Neural cell (in vitro differentiated cells): Measurements from ENCODE around the gene SLC38A1. TPM values are rescaled to one million over a fixed set of nuclear protein-coding genes. Genes with fewer than 3 reads are reported as not detected.

Experiments used
- H2AFZ ChIP-seq: fragments of 200-600, 300-800 bp; sonication (generic), shearing (Covaris generic); 2 replicates; pipeline ENCODE4 v1.6.0; 2014; ENCODE audit warnings: low read depth, mild to moderate bottlenecking, antibody characterized with exemption, low read length, moderate library complexity
- H3F3A ChIP-seq: fragments of 200-600 bp; shearing (Covaris generic); 2 replicates; pipeline ENCODE4 v1.6.1; 2016; ENCODE audit warnings: mild to moderate bottlenecking, moderate library complexity, mixed read lengths, antibody characterized with exemption, low read length; ENCODE audit not compliant: insufficient read depth, poor library complexity, severe bottlenecking
- H3K27ac ChIP-seq: fragments of 200-600, 300-800 bp; sonication (generic), shearing (Covaris generic); 2 replicates; pipeline ENCODE4 v1.5.1; 2014; ENCODE audit warnings: mild to moderate bottlenecking, low read length, moderate library complexity
- H3K27me3 ChIP-seq: fragments of 300-800, 200-600 bp; sonication (generic), shearing (Covaris generic); 2 replicates; pipeline ENCODE4 v1.6.0; 2014; ENCODE audit warnings: mild to moderate bottlenecking, low read depth, low read length, moderate library complexity; ENCODE audit not compliant: insufficient read depth
- H3K36me3 ChIP-seq: fragments of 300-800, 200-600 bp; sonication (generic), shearing (Covaris generic); 2 replicates; pipeline ENCODE4 v1.5.1; 2014; ENCODE audit warnings: mild to moderate bottlenecking, antibody characterized with exemption, low read length, moderate library complexity; ENCODE audit not compliant: insufficient read depth
- H3K4me2 ChIP-seq: fragments of 300-800, 200-600 bp; sonication (generic), shearing (Covaris generic); 2 replicates; pipeline ENCODE4 v1.6.0; 2014; ENCODE audit warnings: mild to moderate bottlenecking, low read length
- H3K4me3 ChIP-seq: fragments of 300-800, 200-600 bp; sonication (generic), shearing (Covaris generic); 2 replicates; pipeline ENCODE4 v1.5.1; 2014; ENCODE audit warnings: mild to moderate bottlenecking, low read length, moderate library complexity
- H3K79me2 ChIP-seq: fragments of 200-600 bp; shearing (Covaris generic); replicated peaks from 2 replicates; pipeline ENCODE4 v1.6.0; 2014; ENCODE audit warnings: mild to moderate bottlenecking, low read length, moderate library complexity; ENCODE audit not compliant: insufficient read depth
- H3K9ac ChIP-seq: fragments of 300-800, 200-600 bp; sonication (generic), shearing (Covaris generic); 2 replicates; pipeline ENCODE4 v1.6.1; 2016; ENCODE audit warnings: mild to moderate bottlenecking, low read length, mixed read lengths
- H3K9me2 ChIP-seq: fragments of 200-600 bp; shearing (Covaris generic); 2 replicates; pipeline ENCODE4 v1.6.1; 2016; ENCODE audit warnings: mild to moderate bottlenecking, low read length, mixed read lengths; ENCODE audit not compliant: insufficient read depth
- H3K9me3 ChIP-seq: fragments of 200-600, 300-800 bp; sonication (generic), shearing (Covaris generic); 2 replicates; pipeline ENCODE4 v1.6.1; 2016; ENCODE audit warnings: mild to moderate bottlenecking, mixed run types, low read length, moderate library complexity, mixed read lengths
- H4K20me1 ChIP-seq: fragments of 200-600 bp; shearing (Covaris generic); 2 replicates; pipeline ENCODE4 v1.6.1; 2016; ENCODE audit warnings: mild to moderate bottlenecking, mixed run types; ENCODE audit not compliant: insufficient read depth
- CTCF ChIP-seq: fragments of 450-650 bp; IDR thresholded peaks from 2 replicates; pipeline ENCODE4 v1.5.1; 2014; ENCODE audit warnings: antibody characterized with exemption, mild to moderate bottlenecking, moderate library complexity; ENCODE audit not compliant: poor library complexity, severe bottlenecking
- EP300 ChIP-seq: fragments of 450-650 bp; conservative IDR thresholded peaks from 2 replicates; pipeline ENCODE4 v1.6.1; 2014; ENCODE audit warnings: antibody characterized with exemption, mild to moderate bottlenecking, moderate library complexity; ENCODE audit not compliant: poor library complexity, severe bottlenecking
- EZH2 ChIP-seq: fragments of 200-600, 300-800 bp; shearing (Covaris generic), sonication (generic); IDR thresholded peaks from 2 replicates; pipeline ENCODE4 v1.6.1; 2014; ENCODE audit warnings: antibody characterized with exemption, low read length, borderline replicate concordance, mild to moderate bottlenecking; ENCODE audit not compliant: insufficient read depth, poor library complexity, severe bottlenecking
- MXI1 ChIP-seq: fragments of 450-650 bp; conservative IDR thresholded peaks from 2 replicates; pipeline ENCODE4 v1.6.1; 2014; ENCODE audit warnings: antibody characterized with exemption, mild to moderate bottlenecking; ENCODE audit not compliant: poor library complexity, severe bottlenecking
- POLR2AphosphoS5 ChIP-seq: IDR thresholded peaks from 2 replicates; pipeline ENCODE4 v1.6.1; 2012
- RAD21 ChIP-seq: fragments of 450-650 bp; conservative IDR thresholded peaks from 2 replicates; pipeline ENCODE4 v1.6.1; 2014; ENCODE audit warnings: antibody characterized with exemption, mild to moderate bottlenecking, moderate library complexity
- REST ChIP-seq: IDR thresholded peaks from 2 replicates; pipeline ENCODE4 v1.6.1; 2012; ENCODE audit warnings: borderline replicate concordance
- SMC3 ChIP-seq: fragments of 450-650 bp; conservative IDR thresholded peaks from 2 replicates; pipeline ENCODE4 v1.6.1; 2014; ENCODE audit warnings: antibody characterized with exemption, mild to moderate bottlenecking, moderate library complexity; ENCODE audit not compliant: poor library complexity
- TAF1 ChIP-seq: IDR thresholded peaks from 2 replicates; pipeline ENCODE4 v1.6.1; 2012; ENCODE audit warnings: low read depth
- polyA plus RNA-seq: library from polyadenylated mRNA; depleted of rRNA; stranded (reverse); fragments of >200 nt; gene quantifications from 2 replicates; pipeline ENCODE4 v1.2.3, GENCODE V29; 2014

Gene SLC38A1
- polyA plus RNA-seq, 1 donor from 2014 or later = 124 TPM

DNA sequence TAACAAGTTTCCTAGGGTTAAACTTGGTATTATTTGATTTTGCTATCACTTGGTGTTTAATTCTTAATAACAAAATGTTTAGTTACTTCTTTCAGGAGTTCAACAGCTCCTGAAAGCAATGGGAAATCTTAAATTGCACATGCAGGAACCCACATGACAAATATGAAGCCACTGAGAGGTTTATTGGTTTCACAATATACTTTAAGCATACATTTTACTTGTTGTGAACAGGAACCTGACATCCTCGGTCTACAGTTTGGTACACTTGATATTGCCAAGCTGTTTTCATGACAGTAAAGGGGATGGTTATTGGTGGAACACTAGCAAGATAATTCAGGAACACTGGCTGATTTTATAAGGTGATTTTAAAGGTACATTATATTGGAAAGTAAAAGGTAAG is 46.2 kb downstream of the SLC38A1 start:
- Histone ChIP-seq H3K9ac (no peak overlapping the region), H3K4me2 (no peak overlapping the region), H3F3A (no peaks in the 10 kb centered on the region), H2AFZ (no peak overlapping the region), H3K79me2 (peaks cover 10% of the 10 kb centered on the region), H3K27me3 (no peaks in the 10 kb centered on the region), H3K4me3 (no peak overlapping the region), H3K9me2 (no peaks in the 10 kb centered on the region), H3K9me3 (no peaks in the 10 kb centered on the region), H3K36me3 (peaks cover 5% of the 10 kb centered on the region), H4K20me1 (no peaks in the 10 kb centered on the region), H3K27ac (no peak overlapping the region)
- TF ChIP-seq MXI1 (no peak), EP300 (no peak), REST (no peak), RAD21 (no peak), CTCF (no peak), TAF1 (no peak), POLR2AphosphoS5 (no peak), SMC3 (no peak), EZH2 (no peak)

DNA sequence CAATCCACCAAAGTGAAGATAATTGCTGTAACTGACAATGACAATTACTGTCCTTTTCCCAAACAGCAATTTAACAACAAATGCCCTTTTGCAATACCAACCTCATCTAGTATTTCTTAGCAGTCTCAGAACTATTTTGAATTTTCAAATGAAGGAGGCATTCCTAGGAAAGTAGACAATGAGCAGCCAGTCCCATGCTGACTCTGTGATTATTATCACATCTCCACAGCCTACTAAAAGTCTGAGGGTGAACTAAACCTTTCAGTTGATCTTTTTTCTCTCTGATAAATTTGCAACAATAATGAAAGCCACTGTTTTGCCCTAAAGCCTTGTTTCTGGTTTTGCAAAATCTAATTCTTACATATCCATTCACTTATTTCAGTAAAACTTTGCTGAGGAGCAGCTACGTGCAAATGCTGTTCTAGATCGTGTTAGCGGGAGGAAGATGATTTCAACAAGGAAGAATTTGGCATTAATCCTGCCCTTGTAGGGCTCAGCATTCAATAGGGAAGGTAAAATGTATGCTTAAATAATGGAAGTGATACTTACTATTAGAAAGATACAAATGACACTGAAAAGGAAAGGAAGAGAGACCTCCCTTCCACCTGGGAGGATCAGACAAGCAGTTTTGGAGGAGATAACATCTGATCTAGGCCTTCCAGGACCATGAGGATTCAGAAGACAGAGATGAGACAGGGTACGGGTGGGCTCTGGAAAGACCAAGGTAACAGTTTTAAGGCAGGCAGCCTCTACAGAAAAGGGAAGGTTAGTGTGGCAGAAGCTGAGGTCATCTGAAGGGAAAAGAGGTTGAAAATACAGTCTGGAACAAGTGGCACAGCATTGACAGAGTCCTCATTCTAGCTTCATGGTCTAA is 47.4 kb downstream of the SLC38A1 start:
- Histone ChIP-seq H3K9ac (no peak overlapping the region), H3K4me3 (no peak overlapping the region), H3F3A (no peaks in the 10 kb centered on the region), H3K27ac (no peak overlapping the region), H4K20me1 (no peaks in the 10 kb centered on the region), H3K79me2 (peaks cover 10% of the 10 kb centered on the region), H3K4me2 (no peak overlapping the region), H3K9me2 (no peaks in the 10 kb centered on the region), H3K27me3 (no peaks in the 10 kb centered on the region), H3K9me3 (no peaks in the 10 kb centered on the region), H2AFZ (no peak overlapping the region), H3K36me3 (peaks cover 5% of the 10 kb centered on the region)
- TF ChIP-seq SMC3 (no peak), REST (no peak), EP300 (no peak), EZH2 (no peak), TAF1 (no peak), RAD21 (no peak), CTCF (no peak), MXI1 (no peak), POLR2AphosphoS5 (no peak)
